Esophagus muscularis mucosa (tissue), 4 donors: Measurements from ENCODE around the gene SART1. TPM values are rescaled to one million over a fixed set of nuclear protein-coding genes. Genes with fewer than 3 reads are reported as not detected.

Source experiments
- DNase-seq: peaks from one replicate; pipeline ENCODE4 v3.0.0-alpha.2; 2017; ENCODE audit errors: extremely low spot score
- H3K27ac ChIP-seq, 4 donors: fragments of 200-600 bp; sonication (generic); replicated peaks in 1 of 4; 1 replicate in 3 of 4; 2 replicates in 1 of 4; pipeline ENCODE4 v1.5.1; 2016 to 2019; ENCODE audit warnings: mild to moderate bottlenecking in 1 of 4
- H3K27me3 ChIP-seq, 4 donors: fragments of 200-600 bp; sonication (generic); one replicate each; pipeline versions ENCODE4 v1.5.1 to v1.6.0; 2016 to 2019
- H3K36me3 ChIP-seq, 4 donors: fragments of 200-600 bp; sonication (generic); one replicate each; pipeline ENCODE4 v1.5.1; 2016 to 2019
- H3K4me1 ChIP-seq, 4 donors: fragments of 200-600 bp; sonication (generic); one replicate each; pipeline ENCODE4 v1.5.1; 2016 to 2019
- H3K4me3 ChIP-seq, 4 donors: fragments of 200-600 bp; sonication (generic); 1 replicate in 2 of 4; 2 replicates in 2 of 4; pipeline ENCODE4 v1.5.1; 2016 to 2019; ENCODE audit warnings: mild to moderate bottlenecking in 4 of 4, moderate library complexity in 1 of 4
- H3K9me3 ChIP-seq, 4 donors: fragments of 200-600 bp; sonication (generic); 1 replicate in 3 of 4; 2 replicates in 1 of 4; pipeline ENCODE4 v1.5.1; 2016 to 2019
- CTCF ChIP-seq, 3 experiments: fragments of 200-600 bp in 2 of 3; fragments of 450-650 bp in 1 of 3; sonication (generic) in 2 of 3; IDR thresholded peaks; one replicate each; pipeline ENCODE4 v1.5.1; 2017 to 2019; ENCODE audit warnings: antibody characterized with exemption in 3 of 3, mild to moderate bottlenecking in 2 of 3, moderate library complexity in 1 of 3
- EP300 ChIP-seq: sonication (generic); formaldehyde crosslinking; IDR thresholded peaks from one replicate; pipeline ENCODE4 v1.6.1; 2017; ENCODE audit warnings: antibody characterized with exemption
- POLR2A ChIP-seq: fragments of 450-650 bp; IDR thresholded peaks from one replicate; pipeline ENCODE4 v1.6.1; 2017; ENCODE audit warnings: antibody characterized with exemption, moderate library complexity, mild to moderate bottlenecking, low read depth
- POLR2AphosphoS5 ChIP-seq, 2 donors: sonication (generic); formaldehyde crosslinking; IDR thresholded peaks; one replicate each; pipeline ENCODE4 v1.6.1; 2017; ENCODE audit warnings: antibody characterized with exemption in 2 of 2
- WGBS: methylation state at CpG from one replicate; pipeline ENCODE4 v1.1.5; 2018; 5-methylcytosine and 5-hydroxymethylcytosine counted together
- intact Hi-C: fragments of 100-400 bp; cut with DNase I; formaldehyde crosslinking; loops from one replicate; pipeline ENCODE4 v1.15.1; 2023
- total RNA-seq, 4 donors: library from RNA; depleted of rRNA; stranded (reverse); fragments of >200 nt; gene quantifications; one replicate each; pipeline versions ENCODE4 v1.1.0 to v1.2.1, GENCODE V29; 2016

Gene SART1
- total RNA-seq, 4 donors from 2014 or later = 47.8 to 65.0 (median 58.7) TPM

GRCh38 chr11:65965986-65966762 lies 4.6 kb downstream of the SART1 start:
- Histone ChIP-seq H3K9me3 (no peaks in the 10 kb centered on the region), H3K27ac (no peak overlapping the region), H3K4me1 (peaks cover 18 to 28% (median 26%) of the 10 kb centered on the region in 4 donors), H3K36me3 (peaks cover 61 to 72% (median 68%) of the 10 kb centered on the region in 4 donors), H3K27me3 (no peaks in the 10 kb centered on the region), H3K4me3 (no peak overlapping the region)
- no peak for DNase-seq
- TF ChIP-seq CTCF (IDR thresholded peaks at IDR 0.05) = no peak
- no peak for TF ChIP-seq POLR2AphosphoS5 (IDR thresholded peaks at IDR 0.05)
- TF ChIP-seq EP300 = no peak
- TF ChIP-seq POLR2A = no peak
- intact Hi-C loops = no loop called here
- WGBS = 91% methylated on average over 28 of the region's 36 CpGs

GRCh38 chr11:65967329-65967934 lies 5.9 kb downstream of the SART1 start:
- intact Hi-C loops = no loop called here

GRCh38 chr11:65968600-65969482 lies 7.3 kb downstream of the SART1 start:
- Histone ChIP-seq H3K4me1 (peaks cover 2 to 8% (median 6%) of the 10 kb centered on the region in 4 donors), H3K4me3 (no peak overlapping the region), H3K9me3 (no peaks in the 10 kb centered on the region), H3K27ac (no peak overlapping the region), H3K27me3 (no peaks in the 10 kb centered on the region), H3K36me3 (peaks cover 69 to 92% (median 80%) of the 10 kb centered on the region in 4 donors)
- no peak for DNase-seq
- intact Hi-C loops = no loop called here
- 77% methylated on average over 15 of the region's 15 CpGs for WGBS
- no peak for TF ChIP-seq EP300
- TF ChIP-seq POLR2A = no peak
- no peak for TF ChIP-seq POLR2AphosphoS5 (IDR thresholded peaks at IDR 0.05)
- TF ChIP-seq CTCF (IDR thresholded peaks at IDR 0.05) = no peak

More at GRCh38 chr11:65967329-65967934, 5.9 kb downstream of the SART1 start:
- no peak overlapping the region for H3K4me3 ChIP-seq
- peaks cover 16 to 22% (median 20%) of the 10 kb centered on the region in 4 donors for H3K4me1 ChIP-seq
- TF ChIP-seq CTCF (IDR thresholded peaks at IDR 0.05) (no peak), EP300 (no peak), POLR2A (no peak), POLR2AphosphoS5 (IDR thresholded peaks at IDR 0.05) (no peak)
- no peaks in the 10 kb centered on the region for H3K9me3 ChIP-seq
- WGBS = 88% methylated on average over 30 of the region's 30 CpGs
- no peak for DNase-seq
- H3K27ac ChIP-seq = no peak overlapping the region
- H3K27me3 ChIP-seq = no peaks in the 10 kb centered on the region
- H3K36me3 ChIP-seq = peaks cover 61 to 83% (median 72%) of the 10 kb centered on the region in 4 donors

DNA sequence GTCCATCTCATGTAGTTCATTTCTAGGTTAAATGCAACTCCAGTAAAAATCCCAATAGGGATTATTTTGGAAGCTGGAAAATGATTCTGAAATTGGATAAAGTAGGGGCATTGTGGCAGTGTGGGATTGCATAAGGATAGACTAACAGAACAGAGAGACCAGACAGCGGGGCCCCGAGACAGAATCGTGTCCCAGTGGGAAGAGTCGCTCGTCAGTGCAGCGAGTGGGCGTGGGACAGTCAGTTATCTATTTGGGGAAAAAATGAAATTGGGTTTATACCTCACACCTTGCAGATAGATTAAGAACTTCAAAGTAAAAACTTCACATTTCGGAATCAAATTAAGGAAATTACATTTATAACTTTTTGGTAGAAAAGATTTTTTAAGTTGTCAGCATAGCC lies 10.6 kb downstream of the SART1 start:
- Histone ChIP-seq H3K4me1 (no peaks in the 10 kb centered on the region), H3K27ac (no peak overlapping the region), H3K4me3 (no peak overlapping the region), H3K9me3 (no peaks in the 10 kb centered on the region), H3K36me3 (peaks cover 44 to 85% (median 68%) of the 10 kb centered on the region in 4 donors), H3K27me3 (no peaks in the 10 kb centered on the region)
- no peak for DNase-seq
- intact Hi-C loops = no loop called here
- WGBS = 93% methylated on average over 8 of the region's 8 CpGs
- TF ChIP-seq POLR2AphosphoS5 (IDR thresholded peaks at IDR 0.05) (no peak), CTCF (IDR thresholded peaks at IDR 0.05) (no peak), POLR2A (no peak), EP300 (no peak)
